Measurements from ENCODE around the gene CDC6.
"Not testable (repeated sequence)": the region's sequence is repeated elsewhere in the genome, so short reads cannot be mapped to it uniquely, and the experiment has no call there.

CDC6 gene

GRCh38 chr17:40290629-40291280, 3.1 kb downstream of the CDC6 start:
- DNase-seq: no peak

GRCh38 chr17:40291281-40291664, 3.6 kb downstream of the CDC6 start:
- no peak for DNase-seq

- no peak for DNase-seq
Observed at GRCh38 chr17:40293363-40293762, 5.7 kb downstream of the CDC6 start.

- DNase-seq: no peak
Observed at GRCh38 chr17:40295488-40296436, 8.1 kb downstream of the CDC6 start.

GRCh38 chr17:40297511-40297910, 9.8 kb downstream of the CDC6 start:
- DNase-seq: no peak

- no peak for DNase-seq
Observed at GRCh38 chr17:40298726-40299125, 11.0 kb downstream of the CDC6 start.

- DNase-seq: not testable (repeated sequence)
Observed at GRCh38 chr17:40299159-40299757, 11.6 kb downstream of the CDC6 start.

- DNase-seq: no peak
Observed at GRCh38 chr17:40301315-40301714, 13.6 kb downstream of the CDC6 start.

GRCh38 chr17:40303009-40303657, 15.5 kb downstream of the CDC6 start:
- no peak for DNase-seq

GRCh38 chr17:40303708-40304551, 16.3 kb downstream of the CDC6 start:
- DNase-seq: no peak

- not testable (repeated sequence) for DNase-seq
Observed at GRCh38 chr17:40304552-40304863, 16.8 kb downstream of the CDC6 start.

- not testable (repeated sequence) for DNase-seq
Observed at GRCh38 chr17:40304866-40305265, 17.2 kb downstream of the CDC6 start.

- no peak for DNase-seq
Observed at GRCh38 chr17:40306395-40306794, 18.7 kb downstream of the CDC6 start.

GRCh38 chr17:40307001-40307730, 19.5 kb downstream of the CDC6 start:
- DNase-seq: no peak

- DNase-seq: no peak
Observed at GRCh38 chr17:40307740-40308239, 20.1 kb downstream of the CDC6 start.

- no peak for DNase-seq
Observed at GRCh38 chr17:40309031-40309948, 21.6 kb downstream of the CDC6 start, which contains the start of gene RARA. TSS of gene RARA (plus strand) at chr17:40309180. CDS start at chr17:40331219, 22,039 bp downstream.

- DNase-seq: no peak
Observed at GRCh38 chr17:40309949-40310510, 22.4 kb downstream of the CDC6 start.

- DNase-seq: no peak
Observed at GRCh38 chr17:40310882-40311391, 23.3 kb downstream of the CDC6 start.

GRCh38 chr17:40311575-40311974, 23.9 kb downstream of the CDC6 start:
- no peak for DNase-seq
